ENCODE data around the gene ZNF14.

ZNF14 gene

GRCh38 chr19:19749908-19750841 lies 17.3 kb upstream of the ZNF14 start:
- Histone ChIP-seq H3K27me3 (ENCODE audit: low read depth, low read length) (no peaks in the 10 kb centered on the region), H3K4me1 (ENCODE audit: low read length) (no peaks in the 10 kb centered on the region), H2AFZ (ENCODE audit: low read depth, low read length) (no peak overlapping the region), H3K4me2 (ENCODE audit: low read length) (no peak overlapping the region), H3K9ac (ENCODE audit: low read length) (no peak overlapping the region), H3K36me3 (replicated peaks; ENCODE audit: low read depth, low read length) (no peaks in the 10 kb centered on the region), H3K79me2 (ENCODE audit: low read length) (no peaks in the 10 kb centered on the region), H3K9me3 (ENCODE audit: insufficient read depth, low read length) (no peaks in the 10 kb centered on the region), H3K4me3 (ENCODE audit: low read length) (no peak overlapping the region), H4K20me1 (ENCODE audit: insufficient read depth, low read length) (no peaks in the 10 kb centered on the region), H3K27ac (ENCODE audit: low read length) (no peak overlapping the region)
- no peak for TF ChIP-seq EZH2phosphoT487 (IDR thresholded peaks at IDR 0.05; ENCODE audit: low read depth)
- TF ChIP-seq, protein P1, sequence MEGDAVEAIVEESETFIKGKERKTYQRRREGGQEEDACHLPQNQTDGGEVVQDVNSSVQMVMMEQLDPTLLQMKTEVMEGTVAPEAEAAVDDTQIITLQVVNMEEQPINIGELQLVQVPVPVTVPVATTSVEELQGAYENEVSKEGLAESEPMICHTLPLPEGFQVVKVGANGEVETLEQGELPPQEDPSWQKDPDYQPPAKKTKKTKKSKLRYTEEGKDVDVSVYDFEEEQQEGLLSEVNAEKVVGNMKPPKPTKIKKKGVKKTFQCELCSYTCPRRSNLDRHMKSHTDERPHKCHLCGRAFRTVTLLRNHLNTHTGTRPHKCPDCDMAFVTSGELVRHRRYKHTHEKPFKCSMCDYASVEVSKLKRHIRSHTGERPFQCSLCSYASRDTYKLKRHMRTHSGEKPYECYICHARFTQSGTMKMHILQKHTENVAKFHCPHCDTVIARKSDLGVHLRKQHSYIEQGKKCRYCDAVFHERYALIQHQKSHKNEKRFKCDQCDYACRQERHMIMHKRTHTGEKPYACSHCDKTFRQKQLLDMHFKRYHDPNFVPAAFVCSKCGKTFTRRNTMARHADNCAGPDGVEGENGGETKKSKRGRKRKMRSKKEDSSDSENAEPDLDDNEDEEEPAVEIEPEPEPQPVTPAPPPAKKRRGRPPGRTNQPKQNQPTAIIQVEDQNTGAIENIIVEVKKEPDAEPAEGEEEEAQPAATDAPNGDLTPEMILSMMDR (IDR thresholded peaks at IDR 0.05; ENCODE audit: low read depth, low read length): no peak

- no peak overlapping the region for H3K4me2 ChIP-seq (ENCODE audit: low read length)
- no peaks in the 10 kb centered on the region for H3K4me1 ChIP-seq (ENCODE audit: low read length)
- H3K36me3 ChIP-seq (replicated peaks; ENCODE audit: low read depth, low read length): no peaks in the 10 kb centered on the region
- no peaks in the 10 kb centered on the region for H3K79me2 ChIP-seq (ENCODE audit: low read length)
- H3K9ac ChIP-seq (ENCODE audit: low read length): no peak overlapping the region
- no peak overlapping the region for H3K4me3 ChIP-seq (ENCODE audit: low read length)
- no peaks in the 10 kb centered on the region for H3K27me3 ChIP-seq (ENCODE audit: low read depth, low read length)
- no peaks in the 10 kb centered on the region for H4K20me1 ChIP-seq (ENCODE audit: insufficient read depth, low read length)
- H3K27ac ChIP-seq (ENCODE audit: low read length): no peak overlapping the region
- TF ChIP-seq EZH2phosphoT487 (IDR thresholded peaks at IDR 0.05; ENCODE audit: low read depth): no peak
- TF ChIP-seq, protein P1 (IDR thresholded peaks at IDR 0.05; ENCODE audit: low read depth, low read length): no peak
- H2AFZ ChIP-seq (ENCODE audit: low read depth, low read length): no peak overlapping the region
- no peaks in the 10 kb centered on the region for H3K9me3 ChIP-seq (ENCODE audit: insufficient read depth, low read length)
Observed at GRCh38 chr19:19749117-19749907, 16.4 kb upstream of the ZNF14 start.

DNA sequence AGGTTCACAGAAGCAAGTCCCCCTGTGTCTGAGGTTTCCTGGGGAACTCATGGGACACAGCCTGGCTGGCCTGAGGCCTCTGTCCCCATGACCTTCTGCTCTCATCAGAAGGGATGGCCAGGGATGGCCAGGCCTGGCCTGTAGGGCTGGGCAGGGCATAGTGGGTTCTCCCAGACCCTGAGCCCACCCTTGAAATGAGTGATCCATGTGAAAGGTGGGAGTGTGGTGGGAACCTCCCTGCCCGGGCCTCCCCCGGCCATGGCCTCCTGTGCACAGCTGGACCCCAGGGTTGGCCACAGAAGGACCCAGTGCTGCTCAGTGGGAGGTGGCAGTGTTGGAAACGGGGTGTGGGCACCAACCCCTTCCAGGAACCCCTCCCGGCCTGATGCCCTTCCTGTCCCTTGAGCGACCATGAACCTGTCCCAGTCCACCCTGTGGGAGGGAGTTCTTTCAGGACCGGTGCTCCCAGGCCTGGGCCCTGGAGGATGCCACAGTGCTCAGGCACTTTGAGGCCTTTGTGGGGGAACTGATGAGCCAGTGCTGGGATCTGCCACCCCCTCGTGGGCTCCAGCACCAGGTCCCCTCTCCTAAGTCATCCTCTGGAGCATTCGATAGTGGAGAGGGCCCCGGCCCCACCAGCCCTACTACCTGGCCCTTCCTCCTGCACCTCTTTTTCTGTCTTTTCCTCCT lies 15.5 kb upstream of the ZNF14 start:
- Histone ChIP-seq H3K4me1 (ENCODE audit: low read length) (no peaks in the 10 kb centered on the region), H4K20me1 (ENCODE audit: insufficient read depth, low read length) (no peaks in the 10 kb centered on the region), H2AFZ (ENCODE audit: low read depth, low read length) (no peak overlapping the region), H3K27ac (ENCODE audit: low read length) (no peak overlapping the region), H3K9ac (ENCODE audit: low read length) (no peak overlapping the region), H3K36me3 (replicated peaks; ENCODE audit: low read depth, low read length) (no peaks in the 10 kb centered on the region), H3K79me2 (ENCODE audit: low read length) (no peaks in the 10 kb centered on the region), H3K9me3 (ENCODE audit: insufficient read depth, low read length) (no peaks in the 10 kb centered on the region), H3K27me3 (ENCODE audit: low read depth, low read length) (no peaks in the 10 kb centered on the region), H3K4me3 (ENCODE audit: low read length) (no peak overlapping the region), H3K4me2 (ENCODE audit: low read length) (no peak overlapping the region)
- TF ChIP-seq EZH2phosphoT487 (IDR thresholded peaks at IDR 0.05; ENCODE audit: low read depth): no peak
- TF ChIP-seq, protein P1 (IDR thresholded peaks at IDR 0.05; ENCODE audit: low read depth, low read length): no peak

Measured in OCI-LY3 (cell line).